ENCODE results near the gene BCL6.

The BCL6 gene

GRCh38 chr3:187745201-187746058 is at the start of gene BCL6:
Gene BCL6, minus strand, starts transcription at chr3:187745468. Its CDS starts 11,775 bp downstream, at chr3:187733693.
- peak; percentile 80 to 84 for DNase-seq

- no peak for DNase-seq
Observed at GRCh38 chr3:187794731-187795130, 49.5 kb upstream of the BCL6 start.

- no peak for DNase-seq
Observed at GRCh38 chr3:187793618-187794017, 48.4 kb upstream of the BCL6 start.

GRCh38 chr3:187792521-187792920 is 47.3 kb upstream of the BCL6 start:
- no peak for DNase-seq

GRCh38 chr3:187789872-187790271 is 44.6 kb upstream of the BCL6 start:
- DNase-seq: no peak

GRCh38 chr3:187788984-187789857 is 44.0 kb upstream of the BCL6 start:
- DNase-seq: no peak

GRCh38 chr3:187783098-187783497 is 37.8 kb upstream of the BCL6 start:
- DNase-seq: no peak

- DNase-seq: no peak
Observed at GRCh38 chr3:187782006-187782405, 36.7 kb upstream of the BCL6 start.

- DNase-seq: no peak
Observed at GRCh38 chr3:187781001-187781400, 35.7 kb upstream of the BCL6 start.

- no peak for DNase-seq
Observed at GRCh38 chr3:187778726-187779125, 33.5 kb upstream of the BCL6 start.

GRCh38 chr3:187777331-187777941 is 32.2 kb upstream of the BCL6 start:
- DNase-seq: peak in 1 of 2 experiments; percentile 11

GRCh38 chr3:187775549-187775948 is 30.3 kb upstream of the BCL6 start:
- no peak for DNase-seq

GRCh38 chr3:187774185-187774789 is 29.0 kb upstream of the BCL6 start:
- DNase-seq: no peak

GRCh38 chr3:187773233-187774184 is 28.2 kb upstream of the BCL6 start:
- no peak for DNase-seq

GRCh38 chr3:187770224-187770623 is 25.0 kb upstream of the BCL6 start:
- DNase-seq: no peak

- DNase-seq: no peak
Observed at GRCh38 chr3:187769771-187770170, 24.5 kb upstream of the BCL6 start.

- no peak for DNase-seq
Observed at GRCh38 chr3:187767266-187768012, 22.2 kb upstream of the BCL6 start.

- DNase-seq: no peak
Observed at GRCh38 chr3:187765342-187765741, 20.1 kb upstream of the BCL6 start.

- DNase-seq: no peak
Observed at GRCh38 chr3:187763850-187764648, 18.8 kb upstream of the BCL6 start.

GRCh38 chr3:187762792-187763191 is 17.5 kb upstream of the BCL6 start:
- DNase-seq: no peak

All from activated CD4-positive, alpha-beta T cell treated with anti-CD3 and anti-CD28 coated beads, Interleukin-2, amount 50 U/mL, for 4 hours (primary cell).